Neural cell (in vitro differentiated cells): ENCODE results near the gene FOXO4.

Experiments used
- CTCF ChIP-seq: fragments of 450-650 bp; IDR thresholded peaks from 2 replicates; pipeline ENCODE4 v1.5.1; 2014; ENCODE audit warnings: antibody characterized with exemption, mild to moderate bottlenecking, moderate library complexity; ENCODE audit not compliant: poor library complexity, severe bottlenecking
- EP300 ChIP-seq: fragments of 450-650 bp; conservative IDR thresholded peaks from 2 replicates; pipeline ENCODE4 v1.6.1; 2014; ENCODE audit warnings: antibody characterized with exemption, mild to moderate bottlenecking, moderate library complexity; ENCODE audit not compliant: poor library complexity, severe bottlenecking
- POLR2AphosphoS5 ChIP-seq: IDR thresholded peaks from 2 replicates; pipeline ENCODE4 v1.6.1; 2012
- REST ChIP-seq: IDR thresholded peaks from 2 replicates; pipeline ENCODE4 v1.6.1; 2012; ENCODE audit warnings: borderline replicate concordance

GRCh38 chrX:71082124-71082647 is 13.5 kb upstream of the FOXO4 start:
- TF ChIP-seq CTCF (no peak), REST (no peak), EP300 (no peak), POLR2AphosphoS5 (no peak)
